Activated naive CD4-positive, alpha-beta T cell treated with anti-CD3 and anti-CD28 coated beads, Interleukin-2, amount 10 ng/mL, durations not matched to agents 7 days and 5 days (primary cell): ENCODE measurements around the gene FLT1.

Experiments
- CTCF ChIA-PET: fragments of 350-600 bp; sonication (Branson Sonifier 250); formaldehyde crosslinking; loops from one replicate; lab custom pipeline; 2021; ENCODE audit warnings: antibody characterized with exemption; lab: Charles Lee
- DNase-seq: peaks from one replicate; pipeline ENCODE4 v3.0.0-alpha.2; 2020
- H3K27ac Mint-ChIP-seq: one replicate; pipeline ENCODE4 v1.8.0; 2021; ENCODE audit warnings: mild to moderate bottlenecking, moderate library complexity, mixed read lengths
- H3K27me3 Mint-ChIP-seq: one replicate; pipeline ENCODE4 v1.8.0; 2021; ENCODE audit warnings: mild to moderate bottlenecking, mixed read lengths
- H3K36me3 Mint-ChIP-seq: one replicate; pipeline ENCODE4 v1.8.0; 2021; ENCODE audit warnings: mixed read lengths
- H3K4me1 Mint-ChIP-seq: one replicate; pipeline ENCODE4 v1.8.0; 2021; ENCODE audit warnings: mixed read lengths
- H3K4me3 Mint-ChIP-seq: one replicate; pipeline ENCODE4 v1.8.0; 2021; ENCODE audit warnings: mild to moderate bottlenecking, moderate library complexity, mixed read lengths
- H3K9me3 Mint-ChIP-seq: one replicate; pipeline ENCODE4 v1.8.0; 2021; ENCODE audit warnings: mixed read lengths

FLT1 gene

GRCh38 chr13:28326056-28326455 lies 168.9 kb downstream of the FLT1 start:
- no peak for DNase-seq
- CTCF ChIA-PET = interaction anchor here (0.7 to 3.3 kb wide), 5 partner anchors 179 to 471 kb away, joined by 3 to 24 read pairs (median 5); no protein-coding TSS in a partner anchor
- Mint-ChIP-seq H3K36me3 (no peaks in the 10 kb centered on the region), H3K27me3 (peaks cover 22% of the 10 kb centered on the region), H3K4me1 (peaks cover 3% of the 10 kb centered on the region), H3K4me3 (no peak overlapping the region), H3K9me3 (no peaks in the 10 kb centered on the region), H3K27ac (no peak overlapping the region)

- Mint-ChIP-seq H3K4me3 (no peak overlapping the region), H3K4me1 (peaks cover 3% of the 10 kb centered on the region), H3K27ac (no peak overlapping the region), H3K27me3 (peaks cover 22% of the 10 kb centered on the region), H3K36me3 (no peaks in the 10 kb centered on the region), H3K9me3 (no peaks in the 10 kb centered on the region)
- CTCF ChIA-PET = interaction anchor here (0.7 to 3.3 kb wide), 7 partner anchors 11 to 472 kb away, joined by 3 to 24 read pairs (median 4); no protein-coding TSS in a partner anchor
- DNase-seq = no peak
Observed at GRCh38 chr13:28325022-28325421, 169.9 kb downstream of the FLT1 start.

- H3K27ac Mint-ChIP-seq = peak overlapping the region; percentile 37
- DNase-seq = peak; percentile 74
- no peaks in the 10 kb centered on the region for H3K9me3 Mint-ChIP-seq
- no peak overlapping the region for H3K4me3 Mint-ChIP-seq
- H3K27me3 Mint-ChIP-seq = peaks cover 22% of the 10 kb centered on the region
- CTCF ChIA-PET = interaction anchor here (0.5 to 3.3 kb wide), 11 partner anchors 9 to 475 kb away, joined by 3 to 24 read pairs (median 4); no protein-coding TSS in a partner anchor
- H3K36me3 Mint-ChIP-seq = no peaks in the 10 kb centered on the region
- peaks cover 3% of the 10 kb centered on the region for H3K4me1 Mint-ChIP-seq
Observed at GRCh38 chr13:28324181-28324789, 170.6 kb downstream of the FLT1 start.

GRCh38 chr13:28322256-28322905 lies 172.5 kb downstream of the FLT1 start:
- H3K36me3 Mint-ChIP-seq = no peaks in the 10 kb centered on the region
- no peak overlapping the region for H3K4me3 Mint-ChIP-seq
- H3K9me3 Mint-ChIP-seq = no peaks in the 10 kb centered on the region
- no peak for DNase-seq
- CTCF ChIA-PET = interaction anchor here (0.9 to 3.3 kb wide), 4 partner anchors 314 to 477 kb away, joined by 4 to 24 read pairs (median 6); no protein-coding TSS in a partner anchor
- peaks cover 3% of the 10 kb centered on the region for H3K4me1 Mint-ChIP-seq
- no peak overlapping the region for H3K27ac Mint-ChIP-seq
- peaks cover 9% of the 10 kb centered on the region for H3K27me3 Mint-ChIP-seq

- Mint-ChIP-seq H3K4me1 (peaks cover 3% of the 10 kb centered on the region), H3K27ac (no peak overlapping the region), H3K36me3 (no peaks in the 10 kb centered on the region), H3K27me3 (peaks cover 9% of the 10 kb centered on the region), H3K4me3 (no peak overlapping the region), H3K9me3 (no peaks in the 10 kb centered on the region)
- DNase-seq = no peak
- CTCF ChIA-PET = no interaction called here
Observed at GRCh38 chr13:28321756-28322155, 173.2 kb downstream of the FLT1 start.

GRCh38 chr13:28320884-28321574 lies 173.9 kb downstream of the FLT1 start:
- Mint-ChIP-seq H3K36me3 (no peaks in the 10 kb centered on the region), H3K4me3 (no peak overlapping the region), H3K27me3 (peaks cover 9% of the 10 kb centered on the region), H3K4me1 (peaks cover 3% of the 10 kb centered on the region), H3K27ac (no peak overlapping the region), H3K9me3 (no peaks in the 10 kb centered on the region)
- CTCF ChIA-PET = no interaction called here
- no peak for DNase-seq

GRCh38 chr13:28320209-28320608 lies 174.7 kb downstream of the FLT1 start:
- H3K27ac Mint-ChIP-seq = no peak overlapping the region
- CTCF ChIA-PET = no interaction called here
- H3K4me1 Mint-ChIP-seq = peaks cover 3% of the 10 kb centered on the region
- H3K27me3 Mint-ChIP-seq = peaks cover 8% of the 10 kb centered on the region
- H3K4me3 Mint-ChIP-seq = no peak overlapping the region
- no peak for DNase-seq
- no peaks in the 10 kb centered on the region for H3K9me3 Mint-ChIP-seq
- H3K36me3 Mint-ChIP-seq = no peaks in the 10 kb centered on the region

- H3K4me1 Mint-ChIP-seq = peaks cover 3% of the 10 kb centered on the region
- DNase-seq = no peak
- H3K36me3 Mint-ChIP-seq = no peaks in the 10 kb centered on the region
- no peaks in the 10 kb centered on the region for H3K9me3 Mint-ChIP-seq
- no peak overlapping the region for H3K27ac Mint-ChIP-seq
- H3K27me3 Mint-ChIP-seq = peaks cover 6% of the 10 kb centered on the region
- CTCF ChIA-PET = no interaction called here
- no peak overlapping the region for H3K4me3 Mint-ChIP-seq
Observed at GRCh38 chr13:28319528-28319927, 175.4 kb downstream of the FLT1 start.

- H3K9me3 Mint-ChIP-seq = no peaks in the 10 kb centered on the region
- DNase-seq = no peak
- H3K27me3 Mint-ChIP-seq = no peaks in the 10 kb centered on the region
- no peaks in the 10 kb centered on the region for H3K4me1 Mint-ChIP-seq
- no peak overlapping the region for H3K27ac Mint-ChIP-seq
- H3K4me3 Mint-ChIP-seq = no peak overlapping the region
- CTCF ChIA-PET = no interaction called here
- no peaks in the 10 kb centered on the region for H3K36me3 Mint-ChIP-seq
Observed at GRCh38 chr13:28318496-28318895, 176.4 kb downstream of the FLT1 start.

- no peak overlapping the region for H3K4me3 Mint-ChIP-seq
- DNase-seq = no peak
- no peaks in the 10 kb centered on the region for H3K4me1 Mint-ChIP-seq
- H3K27ac Mint-ChIP-seq = no peak overlapping the region
- no peaks in the 10 kb centered on the region for H3K27me3 Mint-ChIP-seq
- H3K9me3 Mint-ChIP-seq = no peaks in the 10 kb centered on the region
- CTCF ChIA-PET = no interaction called here
- no peaks in the 10 kb centered on the region for H3K36me3 Mint-ChIP-seq
Observed at GRCh38 chr13:28316836-28317235, 178.1 kb downstream of the FLT1 start.

- Mint-ChIP-seq H3K36me3 (no peaks in the 10 kb centered on the region), H3K9me3 (no peaks in the 10 kb centered on the region), H3K4me1 (no peaks in the 10 kb centered on the region), H3K27me3 (no peaks in the 10 kb centered on the region), H3K4me3 (no peak overlapping the region), H3K27ac (no peak overlapping the region)
- no peak for DNase-seq
- CTCF ChIA-PET = interaction anchor here (2.5 kb wide), 1 partner anchor 480 kb away, joined by 12 read pairs; no protein-coding TSS in a partner anchor
Observed at GRCh38 chr13:28316129-28316528, 178.8 kb downstream of the FLT1 start.

- CTCF ChIA-PET = interaction anchor here (0.6 to 2.5 kb wide), 6 partner anchors 10 to 929 kb away, joined by 3 to 12 read pairs (median 4); no protein-coding TSS in a partner anchor
- Mint-ChIP-seq H3K9me3 (no peaks in the 10 kb centered on the region), H3K4me3 (no peak overlapping the region), H3K27ac (no peak overlapping the region), H3K4me1 (no peaks in the 10 kb centered on the region), H3K27me3 (no peaks in the 10 kb centered on the region), H3K36me3 (no peaks in the 10 kb centered on the region)
- DNase-seq = no peak
Observed at GRCh38 chr13:28314879-28315278, 180.0 kb downstream of the FLT1 start.

GRCh38 chr13:28313579-28313978 lies 181.3 kb downstream of the FLT1 start:
- Mint-ChIP-seq H3K4me3 (no peak overlapping the region), H3K9me3 (no peaks in the 10 kb centered on the region), H3K27me3 (no peaks in the 10 kb centered on the region), H3K4me1 (no peaks in the 10 kb centered on the region), H3K27ac (no peak overlapping the region), H3K36me3 (no peaks in the 10 kb centered on the region)
- CTCF ChIA-PET = interaction anchor here (1.5 kb wide), 2 partner anchors 12 to 323 kb away, joined by 3 to 6 read pairs; no protein-coding TSS in a partner anchor
- DNase-seq = peak; percentile 54

GRCh38 chr13:28306325-28306724 lies 188.6 kb downstream of the FLT1 start:
- Mint-ChIP-seq H3K4me3 (no peak overlapping the region), H3K27ac (no peak overlapping the region), H3K36me3 (no peaks in the 10 kb centered on the region), H3K27me3 (peaks cover 8% of the 10 kb centered on the region), H3K4me1 (peaks cover 6% of the 10 kb centered on the region), H3K9me3 (no peaks in the 10 kb centered on the region)
- DNase-seq = no peak
- CTCF ChIA-PET = no interaction called here
